GM10266 (cell line): ENCODE results near the gene SLC9A9.

Experiments used
- DNase-seq: peaks from one replicate; pipeline ENCODE4 v3.0.0; 2012; ENCODE audit errors: extremely low spot score
- CTCF ChIP-seq: IDR thresholded peaks from 2 replicates; pipeline ENCODE4 v1.5.1; 2012; ENCODE audit warnings: mild to moderate bottlenecking, low read depth; ENCODE audit not compliant: control insufficient read depth, insufficient read depth; ENCODE audit errors: missing control alignments

SLC9A9 gene

GRCh38 chr3:143334231-143334630, 514.0 kb downstream of the SLC9A9 start:
- DNase-seq = no peak
- TF ChIP-seq CTCF = no peak

- DNase-seq = no peak
- no peak for TF ChIP-seq CTCF
Measured at GRCh38 chr3:143333367-143333766, 514.9 kb downstream of the SLC9A9 start.

- TF ChIP-seq CTCF = no peak
- no peak for DNase-seq
Measured at GRCh38 chr3:143332026-143332425, 516.2 kb downstream of the SLC9A9 start.

GRCh38 chr3:143331350-143331749, 516.9 kb downstream of the SLC9A9 start:
- no peak for DNase-seq
- TF ChIP-seq CTCF = no peak

- DNase-seq = no peak
- no peak for TF ChIP-seq CTCF
Measured at GRCh38 chr3:143330296-143330868, 517.9 kb downstream of the SLC9A9 start.

GRCh38 chr3:143329567-143330211, 518.6 kb downstream of the SLC9A9 start:
- no peak for DNase-seq
- TF ChIP-seq CTCF = no peak

GRCh38 chr3:143328451-143328850, 519.8 kb downstream of the SLC9A9 start:
- no peak for TF ChIP-seq CTCF
- no peak for DNase-seq
